ENCODE measurements around the gene PLXDC1.
"Not testable (repeated sequence)": the region's sequence is repeated elsewhere in the genome, so short reads cannot be mapped to it uniquely, and the experiment has no call there.

PLXDC1 gene

DNA sequence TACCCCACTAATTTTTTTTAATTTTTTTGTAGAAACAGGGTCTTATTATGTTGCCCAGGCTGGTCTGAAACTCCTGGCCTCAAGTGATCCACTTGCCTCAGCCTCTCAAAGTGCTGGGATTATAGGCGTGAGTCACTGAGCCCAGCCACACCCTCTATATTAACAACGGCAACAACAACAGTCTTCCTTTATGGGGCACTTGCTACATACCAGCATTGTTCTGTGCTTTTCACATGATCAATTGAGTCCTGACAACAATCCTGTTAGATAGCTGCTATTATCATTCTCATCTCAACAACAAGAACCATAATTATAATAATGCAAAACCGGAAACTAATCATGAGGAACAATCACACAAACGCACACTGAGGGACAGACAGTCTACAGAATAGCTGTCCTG, 27.1 kb upstream of the PLXDC1 start:
- DNase-seq: no peak

- no peak for DNase-seq
These were observed 25.8 kb upstream of the PLXDC1 start for GRCh38 chr17:39177256-39177655.

DNA sequence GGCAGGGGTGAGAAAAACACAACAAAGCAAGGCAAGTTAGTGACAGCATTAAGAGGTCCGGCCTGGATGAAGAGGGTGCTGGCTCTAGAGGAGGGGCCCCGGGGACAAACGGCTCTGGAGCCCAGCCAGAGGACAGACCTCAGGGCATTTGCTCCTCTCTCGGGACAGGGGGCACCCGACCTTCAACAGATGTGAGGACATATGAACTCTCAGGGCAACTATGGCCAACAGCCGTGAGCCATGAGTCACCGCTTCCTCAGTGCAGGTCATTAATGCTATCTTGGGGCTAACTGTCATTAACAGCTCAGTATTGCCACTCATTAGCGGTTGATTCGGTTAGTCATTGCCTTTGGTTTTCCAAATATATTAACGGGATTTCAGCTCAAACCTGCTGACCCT, 24.3 kb upstream of the PLXDC1 start:
- no peak for DNase-seq

DNA sequence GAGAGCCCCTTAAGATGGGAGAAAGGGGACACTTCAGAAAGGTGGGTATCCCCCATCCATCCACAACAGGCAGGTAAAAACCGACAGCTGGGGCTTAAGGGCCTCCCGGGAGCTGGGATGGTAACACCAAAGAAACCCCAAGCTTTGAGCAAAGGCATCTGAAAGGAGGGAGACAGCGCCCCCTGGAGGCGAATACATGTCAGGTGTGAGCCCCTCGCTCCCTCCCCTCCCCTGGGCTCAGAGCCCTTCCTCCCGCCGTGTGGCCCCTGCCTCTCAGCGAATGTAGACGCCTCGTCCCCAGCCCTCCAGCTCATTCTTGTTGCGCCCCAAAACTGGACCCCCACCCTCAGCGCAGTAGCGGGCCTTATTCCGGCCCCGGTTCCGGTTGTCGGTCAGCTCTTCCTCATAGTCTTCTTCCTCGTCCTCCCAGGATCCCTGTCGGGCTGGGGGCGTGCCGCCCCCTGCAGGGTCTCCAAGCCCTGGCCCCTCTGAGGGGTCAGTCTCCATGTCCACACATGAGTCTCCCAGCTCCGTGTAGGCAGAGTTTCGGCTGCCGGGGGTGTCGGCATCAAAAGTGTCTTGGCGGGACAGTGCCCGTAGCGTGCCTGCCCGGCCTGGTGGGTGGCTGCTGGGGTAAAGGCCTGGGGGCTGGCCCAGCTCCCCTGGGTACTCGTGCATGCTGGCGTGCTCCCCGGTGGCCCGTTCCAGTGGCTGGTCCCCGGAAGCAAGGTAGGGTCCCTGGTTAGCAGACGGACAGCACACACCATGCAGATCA, 23.7 kb upstream of the PLXDC1 start:
- DNase-seq: peak; percentile 25 to 75

- DNase-seq: no peak
These were observed 22.3 kb upstream of the PLXDC1 start for GRCh38 chr17:39173526-39174274.

DNA sequence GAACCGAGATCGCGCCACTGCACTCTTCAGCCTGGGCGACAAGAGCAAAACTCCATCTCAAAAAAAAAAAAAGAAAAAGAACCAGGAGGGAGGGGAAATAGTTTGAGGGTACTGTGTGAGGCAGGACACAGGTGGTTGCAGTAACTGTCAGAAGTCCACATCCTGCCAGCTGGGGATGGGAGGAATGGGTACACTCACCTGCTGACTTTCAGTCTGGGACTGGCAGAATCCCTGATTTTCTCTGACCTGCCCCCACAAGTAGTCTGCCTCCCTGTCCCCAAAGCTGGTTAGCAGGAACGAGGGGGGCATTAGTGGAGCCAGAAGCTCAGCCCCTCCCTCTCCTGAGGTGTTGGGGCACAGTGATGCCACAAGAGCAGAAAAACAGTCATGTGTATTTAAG, 21.6 kb upstream of the PLXDC1 start:
- DNase-seq: no peak

- DNase-seq: no peak
These were observed 20.5 kb upstream of the PLXDC1 start for GRCh38 chr17:39171933-39172332.

DNA sequence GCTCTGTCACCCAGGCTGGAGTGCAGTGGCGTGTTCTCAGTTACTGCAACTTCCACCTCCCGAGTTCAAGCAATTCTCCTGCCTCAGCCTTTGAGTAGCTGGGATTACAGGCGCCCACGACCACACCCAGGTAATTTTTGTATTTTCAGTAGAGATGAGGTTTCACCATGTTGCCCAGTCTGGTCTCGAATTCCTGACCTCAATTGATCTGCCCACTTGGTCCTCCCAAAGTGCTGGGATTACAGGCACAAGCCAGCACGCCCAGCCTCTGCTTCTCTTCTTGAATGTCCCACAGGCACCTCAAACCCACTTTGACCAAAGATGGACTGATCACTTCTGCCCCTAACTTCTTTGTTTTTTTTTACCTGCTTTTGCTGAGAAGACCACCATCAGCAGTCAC, 19.1 kb upstream of the PLXDC1 start:
- DNase-seq: no peak

DNA sequence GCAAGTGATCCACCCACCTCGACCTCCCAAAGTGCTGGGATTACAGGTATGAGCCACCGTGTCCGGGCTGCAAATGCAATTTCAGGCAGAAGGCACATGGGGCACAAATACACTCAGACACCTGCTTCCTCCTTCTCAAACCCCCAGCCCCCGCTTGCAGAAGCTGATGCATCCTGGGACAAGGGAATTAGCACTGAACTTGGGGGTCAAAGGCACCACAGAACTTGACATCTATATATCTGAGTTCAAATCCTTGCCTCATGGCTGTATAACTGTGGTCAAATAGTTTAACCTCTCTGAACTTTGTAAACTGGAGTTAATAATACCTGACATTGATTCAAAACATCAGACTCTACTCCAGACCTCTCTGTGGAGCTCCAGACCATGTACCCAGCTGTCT, 18.7 kb upstream of the PLXDC1 start:
- no peak for DNase-seq

DNA sequence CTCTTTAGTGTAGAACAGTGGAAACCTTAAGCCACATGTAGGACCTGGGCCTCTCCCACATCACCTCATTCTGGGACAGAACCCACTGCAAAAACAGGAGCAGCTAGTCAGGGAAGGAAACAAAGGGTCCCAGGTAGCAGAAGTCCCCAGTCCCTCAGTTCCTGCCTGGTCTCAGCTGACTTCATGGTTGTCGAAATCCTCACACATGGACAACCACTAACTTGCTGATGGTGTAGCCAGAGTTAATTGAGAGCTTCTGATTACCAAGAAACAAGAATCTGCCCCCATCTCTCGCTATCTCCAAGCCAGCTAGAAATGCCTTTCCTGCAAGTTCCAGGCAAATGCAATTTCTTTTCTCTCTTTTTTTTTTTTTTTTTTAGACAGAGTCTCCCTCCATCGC, 18.1 kb upstream of the PLXDC1 start:
- DNase-seq: no peak

- DNase-seq: no peak
These were observed 17.7 kb upstream of the PLXDC1 start for GRCh38 chr17:39169101-39169500.

DNA sequence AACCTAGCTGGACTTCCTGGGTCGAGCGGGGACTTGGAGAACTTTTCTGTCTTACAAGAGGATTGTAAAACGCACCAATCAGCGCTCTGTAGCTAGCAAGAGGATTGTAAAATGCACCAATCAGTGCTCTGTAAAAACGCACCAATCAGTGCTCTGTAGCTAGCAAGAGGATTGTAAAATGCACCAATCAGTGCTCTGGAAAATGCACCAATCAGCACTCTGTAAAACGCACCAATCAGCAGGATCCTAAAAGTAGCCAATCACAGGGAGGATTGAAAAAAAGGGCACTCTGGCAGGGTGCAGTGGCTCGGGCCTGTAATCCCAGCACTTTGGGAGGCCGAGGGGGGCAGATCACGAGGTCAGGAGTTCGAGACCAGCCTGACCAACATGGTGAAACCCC, 17.1 kb upstream of the PLXDC1 start:
- DNase-seq: not testable (repeated sequence)

DNA sequence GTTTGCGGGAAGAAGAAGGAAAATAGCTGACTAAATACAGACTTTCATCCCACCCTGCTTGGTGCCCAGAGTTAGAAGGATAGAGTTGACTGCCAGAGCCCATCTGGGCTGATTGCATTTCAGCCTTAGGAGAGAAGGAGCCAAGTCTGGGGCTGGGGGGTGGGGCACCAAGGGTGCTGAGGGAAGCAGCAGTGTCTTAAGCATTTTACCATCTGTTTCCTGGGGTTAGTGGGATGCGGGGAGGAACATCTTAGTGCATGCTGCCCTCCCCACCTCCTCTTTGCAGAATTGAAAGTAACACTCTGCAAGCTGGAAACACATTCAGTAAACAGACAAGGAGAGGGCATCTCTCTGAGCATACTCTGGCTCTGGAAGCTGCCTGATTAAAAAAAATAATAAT, 16.0 kb upstream of the PLXDC1 start:
- peak in 1 of 2 donors; percentile 17 for DNase-seq

DNA sequence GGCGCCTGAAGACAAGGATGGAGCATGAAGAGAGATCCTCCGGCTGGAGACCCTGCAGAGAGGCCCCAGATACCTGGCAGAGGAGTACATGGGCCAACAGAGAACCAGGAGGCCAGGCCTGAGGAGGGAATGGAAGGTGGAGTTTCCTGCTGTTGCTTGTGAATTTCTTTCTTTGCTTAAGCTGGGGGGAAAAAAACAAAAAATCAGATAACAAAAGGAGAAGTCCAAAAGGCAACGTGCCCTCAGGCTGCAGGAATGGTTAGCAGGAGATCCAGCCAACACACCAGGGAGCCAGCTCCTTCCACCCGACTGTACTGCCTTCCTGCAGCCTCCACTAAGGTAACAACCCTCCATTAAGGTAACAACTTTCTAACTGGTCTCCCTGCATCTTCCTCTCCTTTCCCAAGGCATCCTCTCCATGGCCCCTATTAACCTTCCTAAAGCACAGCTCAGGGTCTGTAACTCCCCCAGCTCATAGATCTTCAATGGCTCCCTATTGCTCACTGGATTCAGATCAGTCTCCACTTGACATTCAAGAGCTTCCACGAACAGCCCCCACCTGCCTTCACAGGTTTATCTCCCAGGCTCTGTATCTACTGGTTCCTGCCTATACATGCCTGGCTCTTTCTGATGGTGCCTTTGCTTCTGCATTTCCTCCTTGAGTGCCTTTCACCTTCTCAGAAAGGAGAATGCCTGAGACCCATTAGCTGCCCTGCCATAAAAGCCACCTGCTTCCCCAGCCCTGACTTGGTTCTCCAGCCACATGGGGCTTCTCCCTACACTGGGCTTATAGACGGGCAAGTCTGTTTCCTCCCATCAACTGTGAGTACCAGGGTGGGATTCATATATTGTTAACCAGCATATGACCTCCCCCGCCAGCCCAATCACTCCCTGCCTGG, 15.2 kb upstream of the PLXDC1 start:
- no peak for DNase-seq

DNA sequence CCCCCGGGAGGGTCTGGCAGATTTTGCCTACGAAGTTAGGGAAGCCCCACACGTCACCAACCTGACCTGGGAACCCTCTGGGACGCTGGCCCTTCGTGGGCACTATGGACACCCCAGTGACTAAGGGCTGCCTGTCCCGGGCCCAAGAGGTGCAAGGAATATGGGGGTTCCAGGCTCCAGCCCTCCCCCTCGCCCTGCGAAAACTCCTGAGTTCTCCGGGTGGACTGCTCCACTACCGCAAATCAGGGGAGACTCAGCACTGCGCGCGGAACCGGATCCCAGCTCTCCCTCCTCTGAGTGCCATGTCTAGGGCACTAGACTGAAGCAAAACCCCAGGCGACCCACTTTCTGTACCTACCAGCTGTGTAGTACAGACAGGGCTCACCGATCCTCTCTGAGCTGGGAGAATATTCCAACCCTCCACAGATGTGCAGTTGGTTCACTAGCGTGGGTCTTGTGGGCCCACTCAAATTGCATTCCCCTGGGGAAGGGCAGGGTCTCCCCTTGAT, 14.5 kb upstream of the PLXDC1 start, which contains the start of gene ARL5C:
ARL5C (minus strand) TSS at position 321 of the 509 bp plus-strand sequence. CDS start 401 bp downstream, outside the sequence.
- DNase-seq: no peak

DNA sequence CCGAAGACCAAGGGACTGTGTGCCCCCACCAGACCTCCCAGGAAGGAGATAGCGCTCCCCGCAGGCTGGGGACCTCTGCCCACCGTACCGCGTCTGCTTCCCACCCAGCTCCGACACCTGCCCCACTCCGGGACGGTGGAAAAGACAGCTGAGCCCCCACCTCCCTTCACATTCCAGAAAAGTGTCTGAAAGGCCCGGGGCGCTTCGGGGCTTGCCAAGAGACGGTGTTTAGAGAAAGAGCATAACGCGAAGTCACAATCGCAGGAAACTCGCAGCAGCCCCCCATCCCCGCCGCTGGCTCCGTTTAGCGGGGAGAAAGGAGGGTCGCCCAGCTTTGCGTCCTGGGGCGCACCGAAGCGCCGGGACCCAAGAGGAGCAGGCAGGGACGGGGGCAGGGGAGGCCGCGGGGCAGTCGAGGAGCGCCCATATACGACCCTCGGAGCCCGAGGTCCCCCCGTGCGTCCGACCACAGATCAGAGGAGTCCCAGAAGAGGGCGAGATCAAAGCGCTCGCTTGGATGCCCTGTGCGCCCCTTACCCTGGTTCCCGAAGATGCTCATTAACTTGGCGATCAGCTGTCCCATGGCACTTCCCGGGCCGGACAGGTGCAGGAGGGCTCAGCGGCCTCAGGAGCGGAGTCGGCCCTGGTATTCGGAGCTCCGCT, 13.9 kb upstream of the PLXDC1 start:
- no peak for DNase-seq

DNA sequence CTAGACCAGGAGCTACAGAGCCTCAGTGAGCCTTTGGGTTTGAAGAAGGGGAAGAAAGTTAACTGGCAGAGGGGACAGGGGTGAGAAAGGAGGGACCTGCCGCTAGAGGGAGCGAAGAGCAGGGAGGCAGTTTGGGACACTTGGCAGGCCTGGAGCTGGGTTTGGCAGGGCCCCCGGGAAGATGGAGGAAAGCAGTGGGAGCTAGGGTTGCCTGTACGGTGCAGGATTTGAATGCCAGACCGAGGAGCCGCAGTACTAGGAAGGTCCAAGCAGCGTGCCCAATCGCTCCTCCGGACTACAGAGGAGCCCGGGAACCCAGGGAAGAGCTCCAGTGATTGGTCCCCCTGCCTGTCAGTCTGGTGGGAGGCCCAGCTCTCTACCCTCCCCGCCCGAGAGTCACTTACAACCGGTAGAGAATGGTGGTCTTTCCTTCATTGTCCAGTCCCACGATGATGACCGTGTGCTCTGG, 13.3 kb upstream of the PLXDC1 start:
- DNase-seq: peak; percentile 66 to 82

DNA sequence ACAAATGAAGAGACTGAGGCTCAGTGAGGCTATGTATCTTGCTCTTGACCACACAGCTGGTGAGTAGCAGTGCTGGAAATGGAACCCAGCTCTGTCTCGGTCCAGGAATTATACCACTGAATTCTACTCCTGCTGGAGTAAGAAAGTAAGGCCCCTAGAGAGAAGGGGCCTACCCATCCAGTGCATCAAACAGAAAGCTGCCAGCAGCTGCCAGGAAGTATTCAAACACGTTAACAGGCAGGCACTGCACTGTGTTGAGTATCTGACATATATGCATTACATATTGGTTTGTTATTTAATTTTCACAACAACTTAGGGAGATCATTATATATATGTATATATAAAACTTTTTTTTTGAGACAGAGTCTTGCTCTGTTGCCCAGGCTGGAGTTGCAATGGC, 10.5 kb upstream of the PLXDC1 start:
- DNase-seq: no peak

DNA sequence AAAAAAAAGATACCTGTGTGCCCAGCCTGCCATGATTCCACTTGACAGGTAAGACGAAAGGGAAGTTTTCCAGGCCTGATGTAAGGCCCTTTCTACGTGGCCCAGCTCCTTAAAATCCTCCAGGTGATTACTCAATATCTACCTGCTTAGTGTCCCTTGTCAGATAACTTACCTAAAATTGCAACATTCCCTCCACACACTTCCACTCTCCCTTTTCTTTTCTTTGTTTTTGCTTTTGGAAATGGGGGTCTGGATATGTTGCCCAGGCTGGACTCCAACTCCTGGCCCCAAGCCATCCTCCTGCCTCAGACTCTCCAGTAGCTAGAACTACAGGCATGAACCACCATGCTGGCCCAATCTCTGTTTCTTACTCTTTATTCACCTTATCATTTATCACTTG, 7.2 kb upstream of the PLXDC1 start:
- DNase-seq: no peak

GRCh38 chr17:39156491-39156890, 5.1 kb upstream of the PLXDC1 start:
- DNase-seq: no peak

GRCh38 chr17:39155654-39156053, 4.2 kb upstream of the PLXDC1 start:
- DNase-seq: no peak

GRCh38 chr17:39153599-39154051, 2.2 kb upstream of the PLXDC1 start:
- peak; percentile 76 to 99 for DNase-seq
